Nucleus accumbens (tissue), 56 donors: ENCODE data around the gene KCNIP1.

Experiments used
- DNase-seq, 56 donors: peaks; one replicate each; lab custom pipeline; 2025; lab: John Stamatoyannopoulos, UW

KCNIP1 gene

GRCh38 chr5:170503990-170504596, at the start of gene KCNIP1:
Gene KCNIP1 (plus strand): TSS chr5:170504020.
- DNase-seq = peak in 42 of 56 donors; percentile 13 to 77 (median 43)

GRCh38 chr5:170463426-170463825, 40.4 kb upstream of the KCNIP1 start:
- no peak for DNase-seq

DNA sequence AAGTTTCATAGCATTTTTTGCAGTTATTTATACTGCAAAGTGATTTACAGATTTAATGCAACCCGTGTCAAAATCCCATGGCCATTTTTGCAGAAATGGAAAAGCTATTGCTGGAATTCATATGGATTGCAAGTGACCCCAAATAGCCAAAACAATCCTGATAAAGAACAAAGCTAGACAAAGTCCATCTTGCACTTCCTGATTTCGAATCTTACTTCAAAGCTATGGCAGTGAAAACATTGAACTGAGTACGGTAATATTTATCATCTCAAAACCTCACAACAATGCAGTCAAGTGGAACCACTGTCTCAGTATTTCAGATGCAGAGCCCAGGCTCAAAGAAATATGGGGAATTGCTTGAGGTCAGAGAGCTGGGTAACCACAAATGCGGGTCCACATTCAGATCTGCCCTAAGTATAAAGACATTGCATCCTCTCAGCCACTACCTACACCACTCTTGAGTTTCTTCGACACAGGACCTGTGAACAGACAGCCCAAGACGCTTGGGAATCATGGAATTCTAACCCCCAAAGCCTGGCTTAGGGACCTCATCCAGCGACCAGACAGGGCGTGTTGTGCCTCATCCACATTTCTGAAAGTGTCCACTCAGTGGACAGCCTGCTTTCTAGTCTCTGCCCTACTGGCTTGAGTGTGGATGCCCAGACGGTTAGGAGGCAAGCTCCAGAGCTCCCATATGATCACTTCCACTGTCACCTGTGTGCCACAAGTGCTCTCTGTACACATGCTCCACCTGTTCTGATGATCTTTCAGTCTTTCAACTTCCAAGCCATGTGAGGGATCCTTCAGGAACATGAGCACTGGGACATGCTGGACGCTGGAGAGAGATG, 39.3 kb upstream of the KCNIP1 start:
- no peak for DNase-seq

- DNase-seq = no peak
Measured at GRCh38 chr5:170466553-170466952, 37.3 kb upstream of the KCNIP1 start.

GRCh38 chr5:170466988-170467707, 36.7 kb upstream of the KCNIP1 start:
- DNase-seq = no peak

GRCh38 chr5:170468633-170469285, 35.1 kb upstream of the KCNIP1 start:
- DNase-seq = no peak

DNA sequence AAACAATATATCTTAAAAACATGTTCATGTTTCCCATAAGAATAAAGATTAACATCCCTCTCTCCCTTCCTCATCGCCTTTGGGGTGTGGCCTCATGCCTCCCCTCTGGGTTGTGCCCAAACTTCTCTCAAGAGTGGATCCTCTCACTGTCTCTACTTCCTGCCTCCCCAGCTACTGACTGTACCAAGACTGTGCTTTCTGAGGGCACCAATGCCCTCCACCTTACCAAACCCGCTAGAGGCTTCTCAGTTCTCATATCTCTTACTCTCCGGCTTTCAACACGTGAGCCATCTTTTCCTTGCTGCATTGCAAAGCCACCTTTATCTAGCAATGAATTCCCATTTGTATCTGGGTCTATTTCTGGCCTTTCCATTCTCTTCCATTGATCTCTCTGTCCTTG, 34.4 kb upstream of the KCNIP1 start:
- no peak for DNase-seq

- DNase-seq = no peak
Measured at GRCh38 chr5:170470275-170470674, 33.5 kb upstream of the KCNIP1 start.

DNA sequence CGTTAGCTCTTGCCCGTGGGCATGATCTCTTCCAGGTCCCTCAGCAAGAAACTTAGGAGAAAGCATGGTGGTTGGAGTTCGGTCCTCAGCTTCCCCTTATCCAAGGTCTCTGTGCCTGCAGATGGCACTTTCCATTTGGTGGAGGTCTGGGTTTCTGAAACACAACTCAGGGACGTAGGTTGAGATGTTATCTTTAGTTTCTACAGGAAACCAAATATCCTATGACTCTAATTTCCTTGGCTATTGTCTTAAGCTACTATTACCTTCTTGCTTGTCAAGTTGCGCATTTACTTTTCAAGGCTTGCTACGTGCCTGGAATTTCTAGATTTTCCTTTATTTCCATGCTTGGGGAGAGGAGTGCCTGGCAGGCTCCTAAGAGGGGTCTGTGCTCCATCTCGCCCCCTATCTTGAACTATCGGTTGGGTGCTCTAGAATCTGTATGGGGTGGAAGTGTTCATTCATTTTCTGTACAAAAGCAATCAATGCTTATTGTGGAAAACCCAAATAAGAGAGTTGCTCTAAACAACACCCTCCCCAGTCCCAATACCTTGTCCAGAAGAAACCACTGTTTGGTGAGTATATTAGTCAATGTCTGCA, 32.9 kb upstream of the KCNIP1 start:
- no peak for DNase-seq

GRCh38 chr5:170471551-170472178, 32.2 kb upstream of the KCNIP1 start:
- no peak for DNase-seq

DNA sequence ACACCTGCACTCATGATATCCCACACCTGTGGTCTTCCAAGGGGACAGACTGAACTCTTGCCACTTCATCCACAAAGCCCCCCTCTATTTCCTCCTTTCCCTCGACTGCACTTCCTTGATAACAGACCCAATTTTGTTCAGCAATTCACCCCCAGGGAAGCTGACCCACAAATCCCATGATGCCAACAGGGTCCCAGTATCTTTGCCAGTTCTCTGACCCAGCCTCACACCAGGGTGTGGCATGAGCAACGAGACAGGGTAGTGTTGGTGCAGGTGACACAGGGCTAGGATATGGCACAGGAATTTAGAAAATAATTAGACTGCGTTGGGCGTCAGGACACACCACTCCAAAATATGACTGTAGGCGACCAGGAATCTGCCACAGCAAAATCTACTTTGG, 30.2 kb upstream of the KCNIP1 start:
- DNase-seq = no peak

DNA sequence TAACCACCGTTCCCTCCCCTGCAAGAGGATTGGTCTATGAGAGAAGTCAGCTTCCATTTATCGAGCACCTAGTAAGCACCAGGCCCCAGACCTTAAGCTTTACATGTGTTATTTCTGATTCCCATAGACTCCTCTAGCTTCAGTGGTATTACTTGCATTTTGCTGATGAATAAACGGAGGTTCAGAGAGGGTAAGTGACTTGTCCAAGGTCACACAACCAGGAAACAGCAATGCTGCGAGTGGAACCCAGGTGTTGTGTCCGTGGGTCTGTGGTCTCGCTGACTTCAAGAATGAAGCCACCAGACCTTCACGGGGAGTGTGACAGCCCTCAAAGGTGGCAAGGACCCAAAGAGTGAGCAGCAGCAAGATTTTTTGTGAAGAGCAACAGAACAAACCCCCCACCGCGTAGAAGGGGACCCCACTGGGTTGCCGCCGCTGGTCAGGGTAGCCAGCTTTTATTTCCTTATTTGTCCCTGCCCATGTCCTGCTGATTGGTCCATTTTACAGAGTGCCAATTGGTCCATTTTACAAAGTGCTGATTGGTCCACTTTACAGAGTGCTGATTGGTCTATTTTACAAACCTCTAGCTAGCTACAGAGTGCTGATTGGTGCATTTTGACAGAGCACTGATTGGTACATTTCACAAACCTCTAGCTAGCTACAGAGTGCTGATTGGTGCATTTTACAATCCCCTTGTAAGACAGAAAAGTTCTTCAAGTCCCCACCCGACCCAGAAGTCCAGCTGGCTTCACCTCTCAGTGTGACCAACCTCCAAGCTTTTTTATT, 29.1 kb upstream of the KCNIP1 start:
- DNase-seq = no peak

DNA sequence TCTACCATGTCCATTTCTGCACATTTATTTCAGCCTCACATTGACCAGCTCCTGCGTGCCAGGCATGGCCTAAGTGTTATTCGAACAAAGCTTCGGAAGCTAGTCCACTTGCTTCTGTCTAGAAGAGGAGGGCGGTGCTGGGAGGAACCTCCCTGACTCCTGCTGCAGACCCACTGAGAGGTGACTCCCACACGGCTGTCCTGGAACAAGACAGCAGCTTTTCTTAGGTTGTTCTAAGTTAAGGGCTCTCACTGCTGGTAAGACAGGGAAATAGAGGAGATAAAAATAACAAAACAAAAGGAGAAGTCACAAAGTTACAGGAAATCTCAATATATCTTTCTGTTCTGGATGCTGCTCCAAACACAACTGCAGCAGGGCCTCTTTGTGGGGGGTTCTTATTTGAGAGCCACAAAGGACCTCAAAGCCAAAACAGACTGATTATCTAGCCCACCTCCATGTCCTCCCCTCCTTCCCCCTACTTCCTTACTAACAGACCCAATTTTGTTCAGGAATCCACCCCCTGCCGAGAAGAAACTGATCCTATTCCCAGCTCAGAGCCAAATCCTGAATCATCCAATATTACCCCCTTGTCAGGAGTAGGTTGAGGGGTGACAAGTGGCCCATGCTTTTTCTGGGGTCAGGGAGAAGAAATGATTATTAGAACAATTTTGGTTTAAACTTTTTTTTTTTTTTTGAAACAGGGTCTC, 28.4 kb upstream of the KCNIP1 start:
- no peak for DNase-seq

GRCh38 chr5:170476704-170477103, 27.1 kb upstream of the KCNIP1 start:
- DNase-seq = no peak

- no peak for DNase-seq
Measured at GRCh38 chr5:170477906-170478305, 25.9 kb upstream of the KCNIP1 start.

- DNase-seq = no peak
Measured at GRCh38 chr5:170478306-170478705, 25.5 kb upstream of the KCNIP1 start.

DNA sequence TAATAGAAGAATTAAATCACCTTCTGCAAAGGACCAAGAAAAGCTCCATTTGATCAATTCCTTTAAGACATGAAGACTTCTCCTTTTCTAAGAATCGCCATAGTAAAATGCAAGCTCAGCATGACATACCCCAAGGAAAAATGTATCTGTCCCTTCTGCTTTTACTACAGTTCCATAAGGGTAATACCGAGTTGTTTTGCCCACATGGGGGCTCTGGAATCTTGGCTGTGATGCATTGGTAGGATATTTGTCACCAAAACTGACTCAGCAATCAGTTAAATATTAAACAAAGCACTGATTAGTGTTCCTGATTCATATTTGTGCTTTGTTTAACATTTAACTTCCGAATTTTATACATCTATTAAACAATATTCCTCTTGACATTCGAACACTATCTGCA, 24.3 kb upstream of the KCNIP1 start:
- no peak for DNase-seq

DNA sequence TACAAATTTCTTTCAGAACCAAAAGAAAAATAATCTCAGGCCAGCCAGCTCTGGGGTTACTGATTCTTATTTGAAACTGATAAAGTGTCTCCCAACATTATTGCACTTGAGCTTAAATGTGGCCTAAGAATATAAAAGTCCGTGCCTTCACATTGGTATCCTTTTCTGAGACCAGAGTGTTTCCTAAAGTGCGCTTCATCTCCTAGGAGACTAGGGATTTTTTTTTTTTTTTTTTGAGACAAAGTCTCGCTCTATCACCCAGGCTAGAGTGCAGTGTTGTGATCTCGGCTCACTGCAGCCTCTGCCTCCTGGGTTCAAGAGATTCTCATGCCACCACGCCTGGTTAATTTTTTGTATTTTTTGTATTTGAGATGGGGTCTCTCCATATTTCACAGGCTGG, 23.6 kb upstream of the KCNIP1 start:
- no peak for DNase-seq

- DNase-seq = no peak
Measured at GRCh38 chr5:170481849-170482248, 22.0 kb upstream of the KCNIP1 start.
